A673 (cell line): ENCODE results near the gene SAMD14.

Experiments
- CTCF ChIP-seq: fragments of 300-800, 200-600 bp; sonication (generic); conservative IDR thresholded peaks from 2 replicates; pipeline ENCODE4 v1.5.1; 2017; ENCODE audit warnings: low read depth, mild to moderate bottlenecking, antibody characterized with exemption, low read length, moderate library complexity, mixed read lengths
- EZH2 ChIP-seq: fragments of 200-600 bp; sonication (generic); IDR thresholded peaks from 2 replicates; pipeline ENCODE4 v1.6.1; 2017; ENCODE audit warnings: borderline replicate concordance, low read depth, mild to moderate bottlenecking, mixed read lengths, antibody characterized with exemption, low read length; ENCODE audit not compliant: poor library complexity, severe bottlenecking

GRCh38 chr17:50129353-50129727 lies 620 bp downstream of the SAMD14 start:
- TF ChIP-seq CTCF (no peak), EZH2 (no peak)
